Osteoblast (primary cell): ENCODE results near the gene PHLDA2. TPM values are rescaled to one million over a fixed set of nuclear protein-coding genes. Genes with fewer than 3 reads are reported as not detected.

Experiments
- DNase-seq: peaks from one replicate; pipeline ENCODE4 v3.0.0; 2011; ENCODE audit warnings: low spot score, mixed read lengths; ENCODE audit not compliant: insufficient read length; ENCODE audit errors: missing footprints
- H2AFZ ChIP-seq: 2 replicates; pipeline ENCODE4 v1.6.0; 2011; ENCODE audit warnings: mild to moderate bottlenecking, low read length
- H3K27ac ChIP-seq: 2 replicates; pipeline ENCODE4 v1.5.1; 2011; ENCODE audit warnings: mild to moderate bottlenecking, low read depth, low read length, moderate library complexity
- H3K27me3 ChIP-seq: 2 replicates; pipeline ENCODE4 v1.6.0; 2012; ENCODE audit warnings: mild to moderate bottlenecking, control low read depth, inconsistent platforms, low read length, moderate library complexity; ENCODE audit not compliant: insufficient read depth
- H3K36me3 ChIP-seq: 2 replicates; pipeline ENCODE4 v1.5.1; 2011; ENCODE audit warnings: mild to moderate bottlenecking, low read length, control low read depth, moderate library complexity; ENCODE audit not compliant: insufficient read depth
- H3K4me1 ChIP-seq: 2 replicates; pipeline ENCODE4 v1.5.1; 2011; ENCODE audit warnings: mild to moderate bottlenecking, low read length, control low read depth, moderate library complexity; ENCODE audit not compliant: insufficient read depth
- H3K4me2 ChIP-seq: 2 replicates; pipeline ENCODE4 v1.6.0; 2011; ENCODE audit warnings: mild to moderate bottlenecking, low read length; ENCODE audit not compliant: insufficient read depth
- H3K4me3 ChIP-seq: fragments of 200-600 bp; sonication (generic); 3 replicates; pipeline ENCODE4 v1.5.1; 2012; ENCODE audit warnings: mild to moderate bottlenecking, low read length, inconsistent platforms; ENCODE audit not compliant: insufficient read depth
- H3K79me2 ChIP-seq: 2 replicates; pipeline ENCODE4 v1.6.0; 2012; ENCODE audit warnings: mild to moderate bottlenecking, low read length, control low read depth, inconsistent platforms; ENCODE audit not compliant: insufficient read depth
- H3K9me3 ChIP-seq: 2 replicates; pipeline ENCODE4 v1.5.1; 2011; ENCODE audit warnings: low read depth, low read length, control low read depth
- H4K20me1 ChIP-seq: 2 replicates; pipeline ENCODE4 v1.6.0; 2012; ENCODE audit warnings: mild to moderate bottlenecking, low read length, control low read depth; ENCODE audit not compliant: insufficient read depth
- CTCF ChIP-seq: IDR thresholded peaks from 2 replicates; pipeline ENCODE4 v1.5.1; 2011; ENCODE audit warnings: mild to moderate bottlenecking, low read depth, low read length, moderate library complexity; ENCODE audit errors: extremely low read depth
- total RNA-seq: library from RNA; depleted of rRNA; stranded (reverse); fragments of >200 nt; gene quantifications from 2 replicates; pipeline ENCODE4 v1.2.3, GENCODE V29; 2012

PHLDA2 gene
- total RNA-seq, 1 donor = 2.5 TPM

GRCh38 chr11:2934021-2934550 is 4.9 kb upstream of the PHLDA2 start:
- H2AFZ ChIP-seq = no peak overlapping the region
- no peaks in the 10 kb centered on the region for H4K20me1 ChIP-seq
- H3K79me2 ChIP-seq = peaks cover under 1% of the 10 kb centered on the region
- no peak overlapping the region for H3K4me2 ChIP-seq
- no peak overlapping the region for H3K4me3 ChIP-seq
- no peak overlapping the region for H3K27ac ChIP-seq
- peak; percentile 65 for DNase-seq
- peaks cover 23% of the 10 kb centered on the region for H3K4me1 ChIP-seq
- no peaks in the 10 kb centered on the region for H3K27me3 ChIP-seq
- no peak for TF ChIP-seq CTCF
- H3K36me3 ChIP-seq = no peaks in the 10 kb centered on the region
- H3K9me3 ChIP-seq = peaks cover 5% of the 10 kb centered on the region

GRCh38 chr11:2933375-2934020 is 4.3 kb upstream of the PHLDA2 start:
- no peak for TF ChIP-seq CTCF
- Histone ChIP-seq H3K4me1 (peaks cover 23% of the 10 kb centered on the region), H3K27ac (peak overlapping the region; percentile 75), H4K20me1 (no peaks in the 10 kb centered on the region), H3K4me3 (peak overlapping the region; percentile 55), H3K79me2 (peaks cover 7% of the 10 kb centered on the region), H3K36me3 (no peaks in the 10 kb centered on the region), H3K9me3 (peaks cover 5% of the 10 kb centered on the region), H3K4me2 (peak overlapping the region; percentile 78), H2AFZ (peak overlapping the region; percentile 70), H3K27me3 (no peaks in the 10 kb centered on the region)
- DNase-seq = peak; percentile 99

- Histone ChIP-seq H3K9me3 (peaks cover 5% of the 10 kb centered on the region), H3K4me3 (peak overlapping the region; percentile 55), H3K27ac (peak overlapping the region; percentile 75), H2AFZ (peak overlapping the region; percentile 70), H4K20me1 (no peaks in the 10 kb centered on the region), H3K4me1 (peaks cover 25% of the 10 kb centered on the region), H3K27me3 (no peaks in the 10 kb centered on the region), H3K79me2 (peaks cover 12% of the 10 kb centered on the region), H3K36me3 (no peaks in the 10 kb centered on the region), H3K4me2 (peak overlapping the region; percentile 78)
- peak; percentile 93 for DNase-seq
- TF ChIP-seq CTCF = no peak
Observed at GRCh38 chr11:2932850-2933251, 3.6 kb upstream of the PHLDA2 start.

GRCh38 chr11:2931771-2932738 is 2.8 kb upstream of the PHLDA2 start:
- H3K9me3 ChIP-seq = no peaks in the 10 kb centered on the region
- H3K27ac ChIP-seq = peak overlapping the region; percentile 75
- H3K79me2 ChIP-seq = peaks cover 20% of the 10 kb centered on the region
- no peak for TF ChIP-seq CTCF
- no peaks in the 10 kb centered on the region for H3K36me3 ChIP-seq
- H3K4me3 ChIP-seq = no peak overlapping the region
- no peaks in the 10 kb centered on the region for H3K27me3 ChIP-seq
- peak; percentile 75 for DNase-seq
- peaks cover 27% of the 10 kb centered on the region for H3K4me1 ChIP-seq
- no peak overlapping the region for H3K4me2 ChIP-seq
- peaks cover 6% of the 10 kb centered on the region for H4K20me1 ChIP-seq
- no peak overlapping the region for H2AFZ ChIP-seq
